Astrocyte (in vitro differentiated cells and primary cell): ENCODE measurements around the gene TAGLN.
"Not testable (repeated sequence)": the region's sequence is repeated elsewhere in the genome, so short reads cannot be mapped to it uniquely, and the experiment has no call there.

Experiments used
- CTCF ChIP-seq: IDR thresholded peaks from 2 replicates; pipeline ENCODE4 v1.5.1; 2011; ENCODE audit warnings: low read depth, mild to moderate bottlenecking, inconsistent platforms, low read length, moderate library complexity; ENCODE audit not compliant: insufficient read depth
- EZH2 ChIP-seq: IDR thresholded peaks from 2 replicates; pipeline ENCODE4 v1.6.1; 2012; ENCODE audit warnings: mild to moderate bottlenecking, low read length, inconsistent platforms; ENCODE audit not compliant: insufficient read depth

- not testable (repeated sequence) for TF ChIP-seq CTCF, EZH2
Observed at GRCh38 chr11:117208710-117209109, 9.5 kb downstream of the TAGLN start.
